Vagina (tissue), 2 donors: ENCODE results near the gene IGFLR1. TPM values are rescaled to one million over a fixed set of nuclear protein-coding genes. Genes with fewer than 3 reads are reported as not detected.

ENCODE experiments used
- DNase-seq, 2 donors: peaks; one replicate each; pipeline ENCODE4 v3.0.0-alpha.2; 2017; ENCODE audit errors: extremely low spot score in 2 of 2
- H3K27ac ChIP-seq: fragments of 200-600 bp; sonication (generic); one replicate; pipeline ENCODE4 v1.5.1; 2019
- H3K27me3 ChIP-seq: fragments of 200-600 bp; sonication (generic); one replicate; pipeline ENCODE4 v1.5.1; 2019
- H3K36me3 ChIP-seq, 2 donors: fragments of 200-600 bp; sonication (generic); one replicate each; pipeline ENCODE4 v1.5.1; 2017 to 2019
- H3K4me1 ChIP-seq: fragments of 200-600 bp; sonication (generic); one replicate; pipeline ENCODE4 v1.5.1; 2019
- H3K4me3 ChIP-seq, 2 donors: fragments of 200-600 bp; sonication (generic); 1 replicate in 1 of 2; 2 replicates in 1 of 2; pipeline ENCODE4 v1.5.1; 2016 to 2019
- H3K9me3 ChIP-seq: fragments of 200-600 bp; sonication (generic); one replicate; pipeline ENCODE4 v1.5.1; 2019
- CTCF ChIP-seq, 3 experiments: fragments of 450-650 bp in 2 of 3; fragments of 200-600 bp in 1 of 3; sonication (generic) in 1 of 3; IDR thresholded peaks; one replicate each; pipeline ENCODE4 v1.5.1; 2017 to 2019; ENCODE audit warnings: antibody characterized with exemption in 3 of 3, mild to moderate bottlenecking in 2 of 3, moderate library complexity in 2 of 3
- POLR2A ChIP-seq, 2 donors: fragments of 450-650 bp; IDR thresholded peaks; one replicate each; pipeline ENCODE4 v1.6.1; 2017; ENCODE audit warnings: antibody characterized with exemption in 2 of 2, mild to moderate bottlenecking in 2 of 2, moderate library complexity in 2 of 2
- POLR2AphosphoS5 ChIP-seq, 2 donors: sonication (generic); formaldehyde crosslinking; IDR thresholded peaks; one replicate each; pipeline ENCODE4 v1.9.0; 2017; ENCODE audit warnings: antibody characterized with exemption in 2 of 2, mild to moderate bottlenecking in 2 of 2, low read depth in 1 of 2; ENCODE audit not compliant: insufficient read depth in 1 of 2
- intact Hi-C: fragments of 100-400 bp; cut with DNase I; formaldehyde crosslinking; loops from one replicate; pipeline ENCODE4 v1.15.1; 2023
- total RNA-seq: library from RNA; depleted of rRNA; stranded (reverse); fragments of >200 nt; gene quantifications from one replicate; pipeline ENCODE4 v1.2.3, GENCODE V29; 2016

Gene IGFLR1
- total RNA-seq = 7.4 TPM

GRCh38 chr19:35742121-35742724, at the start of gene IGFLR1:
IGFLR1 (minus strand) TSS chr19:35742452; CDS start chr19:35741180, 1,272 bp downstream.
- peaks cover 0 to 18% of the 10 kb centered on the region in 2 donors for H3K36me3 ChIP-seq
- H3K9me3 ChIP-seq = no peaks in the 10 kb centered on the region
- H3K4me3 ChIP-seq = peak within 1 kb of the TSS in 1 of 2 donors; percentile 66
- intact Hi-C loops = no loop called here
- H3K27ac ChIP-seq = peak within 1 kb of the TSS; percentile 66
- peaks cover 38% of the 10 kb centered on the region for H3K4me1 ChIP-seq
- DNase-seq = no peak
- no peaks in the 10 kb centered on the region for H3K27me3 ChIP-seq
- TF ChIP-seq POLR2A (IDR thresholded peaks at IDR 0.05) = no peak
- TF ChIP-seq CTCF (IDR thresholded peaks at IDR 0.05) = no peak
- no peak for TF ChIP-seq POLR2AphosphoS5 (IDR thresholded peaks at IDR 0.05; ENCODE audit: insufficient read depth in 1 of 2, low read depth in 1 of 2)

- no peak overlapping the region for H3K4me3 ChIP-seq
- intact Hi-C loops = no loop called here
- no peaks in the 10 kb centered on the region for H3K9me3 ChIP-seq
- no peak for DNase-seq
- H3K4me1 ChIP-seq = no peaks in the 10 kb centered on the region
- H3K36me3 ChIP-seq = no peaks in the 10 kb centered on the region
- TF ChIP-seq POLR2A (IDR thresholded peaks at IDR 0.05) (no peak), POLR2AphosphoS5 (IDR thresholded peaks at IDR 0.05; ENCODE audit: insufficient read depth in 1 of 2, low read depth in 1 of 2) (no peak), CTCF (IDR thresholded peaks at IDR 0.05) (no peak)
- H3K27me3 ChIP-seq = no peaks in the 10 kb centered on the region
- H3K27ac ChIP-seq = no peak overlapping the region
These were observed 49.6 kb upstream of the IGFLR1 start for GRCh38 chr19:35791814-35792279.

GRCh38 chr19:35790981-35791813, 48.9 kb upstream of the IGFLR1 start:
- H3K27ac ChIP-seq = no peak overlapping the region
- no peak overlapping the region for H3K4me3 ChIP-seq
- TF ChIP-seq POLR2A (IDR thresholded peaks at IDR 0.05) (no peak), CTCF (IDR thresholded peaks at IDR 0.05) (no peak)
- no peak for DNase-seq
- no peaks in the 10 kb centered on the region for H3K9me3 ChIP-seq
- intact Hi-C loops = no loop called here
- H3K27me3 ChIP-seq = no peaks in the 10 kb centered on the region
- H3K4me1 ChIP-seq = no peaks in the 10 kb centered on the region
- H3K36me3 ChIP-seq = no peaks in the 10 kb centered on the region

- Histone ChIP-seq H3K4me3 (no peak overlapping the region), H3K4me1 (no peaks in the 10 kb centered on the region), H3K36me3 (no peaks in the 10 kb centered on the region), H3K9me3 (no peaks in the 10 kb centered on the region), H3K27me3 (no peaks in the 10 kb centered on the region), H3K27ac (no peak overlapping the region)
- intact Hi-C loops = no loop called here
- TF ChIP-seq CTCF (IDR thresholded peaks at IDR 0.05) (no peak), POLR2AphosphoS5 (IDR thresholded peaks at IDR 0.05; ENCODE audit: insufficient read depth in 1 of 2, low read depth in 1 of 2) (no peak), POLR2A (IDR thresholded peaks at IDR 0.05) (no peak)
- no peak for DNase-seq
These were observed 48.0 kb upstream of the IGFLR1 start for GRCh38 chr19:35789978-35790944.
